ENCODE data around the gene OVOL1.

OVOL1 gene

DNA sequence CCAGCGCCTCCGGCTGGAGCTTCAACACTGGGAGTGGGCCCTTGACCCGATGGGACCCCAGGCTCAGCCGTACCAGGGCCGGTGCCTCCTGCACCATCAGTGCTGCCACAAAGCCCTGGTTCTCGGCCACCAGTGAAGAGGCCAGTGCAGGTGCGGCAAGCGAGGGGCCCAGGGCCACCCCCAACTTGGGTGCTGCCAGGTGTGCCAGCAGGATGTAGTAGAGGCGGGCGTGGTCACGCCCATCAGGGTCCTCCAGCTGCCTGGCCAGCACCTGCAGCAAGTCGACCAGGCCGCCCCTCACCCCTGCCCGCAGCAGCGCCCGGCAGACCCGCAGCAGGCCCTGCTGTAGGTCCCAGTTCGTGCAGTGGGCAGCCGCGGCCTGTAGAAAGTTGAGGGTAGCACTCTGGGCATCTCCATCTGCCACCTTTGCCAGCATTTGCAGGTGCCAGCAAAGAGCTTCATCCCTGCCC lies 8.4 kb upstream of the OVOL1 start:
- DNase-seq = no peak

DNA sequence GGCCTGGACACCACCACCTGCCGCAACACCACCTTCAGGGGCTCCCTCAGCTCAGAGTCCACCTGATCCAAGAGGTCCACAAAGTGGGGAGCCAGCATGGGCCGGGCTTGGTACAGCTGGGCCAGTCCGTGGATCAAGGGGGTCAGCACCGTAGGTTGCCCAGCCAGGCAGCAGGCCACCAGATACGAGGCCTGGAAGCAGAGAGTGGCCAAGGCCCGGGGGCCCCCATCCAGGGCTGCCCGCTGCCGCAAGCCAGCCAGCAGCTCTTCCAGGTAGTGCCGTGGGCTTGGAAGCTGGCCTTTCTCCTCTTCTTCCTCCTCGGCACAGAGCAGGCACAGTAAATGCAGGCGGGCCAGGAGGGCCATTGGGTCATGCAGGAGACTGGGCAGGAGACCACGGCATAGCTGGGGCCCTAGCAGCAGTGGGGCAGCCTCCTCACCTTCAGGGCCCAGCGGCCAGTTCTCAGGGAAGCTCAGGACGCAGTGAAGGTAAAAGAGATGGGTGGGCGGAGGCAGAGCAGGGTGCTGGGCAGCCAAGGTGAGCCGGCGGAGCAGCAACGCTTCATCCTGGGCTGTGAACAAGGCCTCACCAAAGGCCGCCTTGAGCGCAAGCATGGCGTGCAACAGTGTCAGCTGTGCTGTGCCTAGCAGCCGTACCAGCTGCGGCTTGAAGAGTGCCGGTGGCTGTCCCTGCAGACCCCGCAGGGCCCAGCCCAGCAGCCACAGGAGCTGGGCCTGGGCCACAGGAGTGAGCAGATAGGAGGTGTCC lies 7.8 kb upstream of the OVOL1 start:
- DNase-seq = no peak

DNA sequence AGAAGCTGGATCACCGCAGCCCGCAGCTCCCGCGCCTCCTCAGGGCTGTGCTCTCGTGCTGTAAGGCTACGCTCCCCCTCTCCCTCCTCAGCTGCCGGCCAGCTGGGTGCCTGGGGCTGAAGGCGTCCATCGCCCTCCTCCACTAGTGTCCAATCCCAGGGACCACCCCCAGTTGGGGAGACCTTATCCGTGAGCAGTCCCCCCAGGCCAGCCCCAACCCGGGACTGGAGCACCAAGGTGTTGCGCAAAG lies 7.3 kb upstream of the OVOL1 start:
- no peak for DNase-seq

DNA sequence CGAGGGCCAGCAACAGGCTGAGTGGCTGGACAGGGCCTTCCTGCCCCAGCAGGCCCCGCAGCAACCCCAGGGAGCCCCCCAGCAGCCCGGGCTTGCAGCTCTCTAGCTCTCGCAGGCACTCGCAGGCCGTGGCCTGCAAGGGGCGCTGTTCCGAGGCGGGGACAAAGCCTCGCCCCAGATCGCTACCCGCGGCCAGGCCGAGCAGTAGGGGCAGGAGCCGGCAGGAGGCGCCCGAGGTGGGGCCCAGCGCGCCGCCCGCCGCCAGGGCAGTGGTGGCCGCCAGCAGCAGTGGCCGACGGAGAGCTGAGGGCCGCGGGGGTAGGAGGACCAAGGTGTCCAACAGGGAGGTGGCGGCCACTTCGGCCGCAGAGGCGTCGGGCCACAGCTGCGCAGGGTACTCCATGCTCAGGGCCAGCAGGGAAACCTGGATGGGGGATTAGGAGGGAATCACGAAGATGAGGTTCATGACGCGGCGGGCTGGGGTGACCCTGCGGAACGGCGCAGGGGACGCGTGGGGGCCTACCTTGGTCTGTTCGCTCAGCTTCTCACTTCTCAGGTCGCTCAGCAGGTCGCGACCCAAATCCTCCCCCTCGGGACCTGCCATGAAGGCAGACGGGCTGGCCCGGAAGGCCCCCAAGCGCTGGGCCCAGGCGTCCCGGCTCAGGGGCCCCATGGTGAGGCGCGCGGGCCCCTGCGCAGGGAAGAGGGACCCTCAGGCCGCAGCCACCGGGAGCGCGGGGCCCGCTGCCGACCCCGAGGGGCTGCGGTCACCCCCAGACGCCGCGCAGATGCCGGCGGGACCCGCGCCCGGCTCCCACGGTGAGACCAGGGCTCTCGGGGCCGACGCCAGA lies 6.7 kb upstream of the OVOL1 start:
- peak; percentile 88 for DNase-seq

DNA sequence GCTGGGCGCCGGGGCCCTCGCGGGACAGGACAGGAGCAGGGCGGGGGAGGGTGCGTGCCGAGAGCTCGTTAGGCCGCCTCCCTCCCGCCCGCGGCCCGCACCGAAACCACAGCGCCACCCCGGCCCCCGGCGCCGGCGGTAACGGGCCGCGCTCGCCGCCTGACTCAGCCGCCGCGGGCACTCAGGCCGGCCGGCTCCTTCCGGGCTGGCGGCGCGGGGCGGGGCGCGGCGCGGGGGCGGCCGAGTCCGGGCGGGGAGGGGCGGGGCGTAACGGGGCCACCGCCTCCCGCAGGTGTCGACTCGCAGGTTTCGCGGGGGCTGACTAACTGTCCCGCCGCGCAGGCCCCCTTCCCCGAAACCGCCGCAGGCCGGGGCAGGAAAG lies 6.1 kb upstream of the OVOL1 start, which contains the start of gene AP5B1:
AP5B1 (minus strand) TSS at position 207 of the 382 bp plus-strand sequence. CDS start 385 bp downstream, outside the sequence.
- peak; percentile 78 for DNase-seq

DNA sequence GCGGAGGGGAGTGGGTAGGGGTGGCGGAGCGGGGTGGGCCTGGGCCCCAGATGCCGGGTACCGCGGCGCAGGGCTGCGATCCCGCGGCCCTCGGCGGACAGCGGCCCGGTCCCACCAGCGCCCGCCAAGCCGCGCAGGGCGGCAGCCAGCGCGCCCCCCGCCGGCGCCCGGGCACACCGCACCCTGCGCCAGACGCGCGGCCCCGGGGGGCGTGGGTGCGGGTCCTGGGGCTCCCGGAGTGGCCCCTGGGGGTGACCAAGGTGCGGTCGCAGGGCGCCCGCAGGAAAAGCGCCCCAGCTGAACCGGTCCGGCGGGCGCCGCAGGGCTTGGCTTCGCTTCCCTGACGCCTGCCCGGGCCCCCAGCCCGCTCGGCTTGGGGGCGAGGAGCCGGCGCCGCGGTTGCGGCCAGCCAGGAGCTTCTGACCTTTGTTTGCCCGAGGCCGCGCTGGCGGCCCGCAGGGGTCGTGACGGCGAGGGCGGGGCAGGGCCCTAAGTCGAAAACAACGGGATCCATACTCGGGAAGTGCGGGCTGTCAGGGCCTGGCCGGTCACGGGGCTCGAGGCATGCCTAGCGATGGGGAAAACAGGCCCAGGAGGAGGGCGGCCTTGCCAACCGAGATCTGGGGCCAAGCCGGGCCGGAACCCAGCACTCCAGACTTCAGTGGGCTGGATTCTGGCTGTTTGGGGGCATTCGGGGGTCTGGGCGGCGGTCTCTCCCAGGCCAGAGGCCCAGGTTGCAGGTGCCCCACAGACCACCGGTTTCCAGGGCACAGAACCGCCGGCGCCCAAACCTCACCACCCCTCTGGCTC lies 5.5 kb upstream of the OVOL1 start:
- DNase-seq = no peak

DNA sequence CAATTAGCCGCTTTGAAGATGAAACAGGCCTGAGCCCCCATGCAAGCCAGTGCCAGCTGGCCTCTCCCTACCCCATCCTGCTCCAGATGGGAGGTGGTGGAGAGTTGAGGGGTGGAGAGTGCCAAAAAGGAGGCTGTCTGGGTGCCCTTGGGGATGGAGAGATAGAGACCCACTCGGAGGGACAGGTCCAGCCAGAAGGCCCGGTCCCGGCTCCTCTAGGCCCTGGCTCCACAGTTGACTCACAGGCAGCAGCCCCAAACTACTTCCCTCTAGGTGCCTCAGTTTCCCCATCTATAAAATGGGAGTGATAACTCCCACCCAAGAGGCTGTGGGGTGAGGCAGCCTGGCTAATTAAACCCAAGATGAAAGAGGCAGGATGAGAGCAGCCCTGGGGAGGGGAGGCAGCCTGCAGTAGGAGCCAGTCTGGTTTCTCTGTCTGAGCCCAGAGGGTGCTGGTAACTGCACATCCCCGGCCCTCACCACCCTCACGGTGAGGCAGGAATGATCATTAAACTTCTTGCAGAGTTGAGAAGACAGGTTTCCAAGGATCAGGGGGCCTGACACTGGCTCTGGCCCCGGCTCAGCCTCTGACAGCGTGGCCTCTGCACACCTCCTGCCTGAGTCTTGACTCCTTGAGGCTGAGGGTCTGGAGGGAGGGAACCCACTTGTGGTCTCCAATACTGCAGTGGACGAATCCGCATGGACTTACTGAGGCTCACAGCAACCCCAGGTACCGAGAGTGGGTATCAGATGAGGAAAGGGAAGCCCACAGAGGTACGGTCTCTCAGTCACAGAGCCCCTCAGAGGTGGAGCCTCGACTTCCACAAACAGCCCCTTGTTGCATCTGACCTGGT lies 4.7 kb upstream of the OVOL1 start:
- DNase-seq = no peak

DNA sequence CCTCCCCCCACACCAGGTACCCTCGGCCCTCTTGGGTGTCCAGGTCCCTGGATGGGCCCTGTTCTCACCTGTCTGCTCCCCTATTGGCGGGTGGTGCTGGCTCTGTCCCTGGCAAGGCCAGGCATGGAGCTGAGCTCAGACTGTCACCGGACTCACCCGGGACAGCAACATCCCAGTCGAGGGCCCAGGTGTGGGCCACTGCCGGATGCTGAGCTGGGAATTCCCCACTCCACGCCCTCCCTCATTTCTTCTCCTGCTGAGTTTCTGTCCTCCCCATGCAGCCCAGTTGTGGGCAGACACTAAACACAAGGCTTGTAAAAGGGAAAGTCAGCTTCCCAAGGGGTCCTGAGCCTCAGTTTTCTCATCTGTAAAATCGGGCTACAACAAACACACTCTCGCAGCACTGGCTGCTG lies 4.0 kb upstream of the OVOL1 start:
- DNase-seq = no peak

DNA sequence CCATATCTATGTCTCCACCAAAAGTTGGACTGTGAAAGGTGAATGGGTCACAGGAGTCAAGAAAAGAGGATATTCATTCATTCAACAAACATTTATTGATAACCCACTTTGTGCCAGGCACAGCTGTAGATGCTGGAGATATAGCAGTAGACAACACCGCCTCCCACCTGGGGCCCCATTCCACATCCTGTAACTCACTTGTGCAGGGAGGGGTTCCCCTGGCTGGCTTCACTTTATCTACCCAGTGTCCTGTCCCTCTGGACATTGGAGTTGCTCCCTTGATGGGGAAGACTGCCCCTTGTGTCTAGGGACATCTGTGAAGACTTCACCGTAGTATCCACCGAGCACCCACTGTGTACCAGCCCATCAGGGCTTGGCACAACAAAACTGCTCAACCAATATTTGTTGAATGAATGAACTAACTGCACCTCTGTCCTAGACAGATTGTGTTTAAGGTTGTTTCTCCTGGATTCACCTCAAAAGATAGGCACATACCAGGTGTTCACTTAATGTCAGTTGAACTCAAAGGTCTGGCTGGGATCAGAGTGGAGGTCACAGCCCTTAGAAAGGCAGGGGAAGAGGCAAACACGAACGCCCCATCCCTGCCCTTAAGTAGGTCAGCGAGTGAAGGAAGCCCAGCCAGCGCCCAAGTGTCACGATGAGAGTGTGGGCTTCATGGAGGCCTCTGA lies 1.4 kb upstream of the OVOL1 start:
- no peak for DNase-seq

DNA sequence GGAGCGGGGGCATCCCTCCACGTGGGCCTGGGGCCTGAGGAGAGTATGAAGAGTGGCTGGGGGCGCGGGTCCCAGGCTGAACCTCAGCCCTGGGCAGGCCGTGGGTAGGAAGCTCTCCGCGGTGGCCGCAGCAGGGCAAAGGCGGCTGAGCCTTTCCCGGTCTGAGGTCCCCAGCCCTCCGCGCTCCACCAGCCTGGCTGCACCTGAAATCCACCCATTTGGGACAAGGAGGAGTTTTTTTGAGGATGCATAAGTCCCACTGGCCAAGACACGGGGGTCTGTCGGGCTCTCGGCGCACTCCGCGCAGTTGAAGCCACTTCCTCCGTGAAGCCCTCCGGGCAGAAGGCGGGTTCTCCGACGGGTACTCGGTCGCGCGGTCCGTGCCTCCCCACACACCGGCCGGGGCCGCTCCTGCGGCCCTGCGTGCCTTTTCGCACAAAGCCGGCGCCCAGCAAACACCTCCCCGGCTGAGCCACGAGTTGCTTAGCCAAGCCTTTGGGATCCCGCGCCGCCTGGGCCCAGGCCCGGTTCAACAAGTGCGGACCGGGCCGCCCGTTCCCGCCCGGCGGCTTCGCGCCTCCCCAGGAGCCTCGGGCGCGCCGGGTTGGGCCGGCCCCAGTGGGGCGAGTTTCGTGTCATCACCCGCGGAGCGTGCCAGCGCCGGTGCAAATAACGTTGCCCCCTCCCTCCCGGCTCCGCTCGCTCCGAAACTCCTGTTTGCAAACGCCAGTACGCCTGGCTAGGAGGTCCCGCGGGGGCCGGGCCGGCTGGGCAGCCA lies 666 bp upstream of the OVOL1 start:
- DNase-seq = no peak

DNA sequence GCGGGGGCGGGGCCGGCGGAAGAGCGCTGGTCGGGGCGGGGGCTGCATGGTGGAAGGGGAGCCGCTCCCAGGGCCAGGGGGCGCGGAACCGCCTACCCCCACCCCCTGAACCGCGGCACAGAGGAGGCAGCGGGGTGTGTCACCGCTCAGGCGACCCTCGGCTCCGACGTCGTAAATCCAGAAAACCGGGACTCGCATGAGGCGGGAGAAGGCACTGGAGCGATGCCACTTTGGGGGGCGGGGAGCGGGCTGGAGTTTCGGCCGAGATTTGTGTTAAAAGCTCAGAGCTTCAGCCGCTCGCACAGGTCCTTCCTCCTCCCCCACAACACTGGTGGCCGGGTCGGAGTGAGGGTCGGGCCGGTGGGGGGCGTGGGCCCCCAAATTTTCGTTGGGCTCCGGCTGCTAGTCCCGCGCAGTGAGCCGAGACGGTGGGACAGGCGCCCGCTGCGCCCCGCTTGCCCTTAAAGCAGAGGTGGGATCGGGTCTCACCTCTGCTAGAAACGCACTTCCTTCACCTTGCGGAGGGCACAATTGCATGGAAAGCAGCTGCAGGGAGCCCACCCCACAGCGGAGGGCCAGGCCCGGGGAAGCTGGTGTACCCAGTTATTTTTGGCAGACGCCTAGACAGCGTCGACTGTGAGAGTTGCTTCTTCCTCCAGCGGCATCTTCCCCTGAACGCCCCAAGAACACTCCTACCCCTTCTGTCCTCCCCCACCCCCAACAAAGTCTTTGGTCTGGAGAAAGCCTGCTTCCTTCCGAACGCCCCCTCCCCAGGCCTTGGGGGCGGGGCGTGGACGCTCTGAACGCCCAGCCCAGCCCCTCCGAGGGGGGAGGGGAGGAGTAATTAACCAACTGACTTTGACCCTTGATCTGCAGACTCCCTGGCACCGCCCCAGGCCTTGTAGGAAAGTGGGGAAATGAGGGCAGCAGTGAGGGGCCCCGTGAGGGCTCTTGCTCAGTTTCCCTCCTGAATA lies 1.1 kb downstream of the OVOL1 start:
- DNase-seq = no peak

DNA sequence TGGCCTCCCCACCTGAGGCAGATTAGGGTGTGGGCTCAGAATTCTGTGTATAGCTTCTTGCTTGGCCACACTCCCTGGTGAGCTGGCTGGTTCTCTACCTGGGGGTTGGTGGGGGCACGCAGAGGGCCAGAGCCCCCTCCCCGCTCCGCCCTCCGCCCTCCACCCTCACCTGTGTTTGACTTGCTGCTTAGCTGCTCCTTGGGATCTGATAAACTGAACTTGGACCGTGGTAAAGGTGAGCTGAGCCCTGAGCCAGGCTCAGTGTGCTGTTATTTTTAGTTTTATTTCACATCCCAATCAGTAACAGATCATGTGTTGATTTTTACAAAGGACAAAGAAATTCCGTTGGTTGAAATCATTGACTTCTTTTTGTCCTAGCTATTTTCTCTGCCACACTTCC lies 2.0 kb downstream of the OVOL1 start:
- DNase-seq = no peak

DNA sequence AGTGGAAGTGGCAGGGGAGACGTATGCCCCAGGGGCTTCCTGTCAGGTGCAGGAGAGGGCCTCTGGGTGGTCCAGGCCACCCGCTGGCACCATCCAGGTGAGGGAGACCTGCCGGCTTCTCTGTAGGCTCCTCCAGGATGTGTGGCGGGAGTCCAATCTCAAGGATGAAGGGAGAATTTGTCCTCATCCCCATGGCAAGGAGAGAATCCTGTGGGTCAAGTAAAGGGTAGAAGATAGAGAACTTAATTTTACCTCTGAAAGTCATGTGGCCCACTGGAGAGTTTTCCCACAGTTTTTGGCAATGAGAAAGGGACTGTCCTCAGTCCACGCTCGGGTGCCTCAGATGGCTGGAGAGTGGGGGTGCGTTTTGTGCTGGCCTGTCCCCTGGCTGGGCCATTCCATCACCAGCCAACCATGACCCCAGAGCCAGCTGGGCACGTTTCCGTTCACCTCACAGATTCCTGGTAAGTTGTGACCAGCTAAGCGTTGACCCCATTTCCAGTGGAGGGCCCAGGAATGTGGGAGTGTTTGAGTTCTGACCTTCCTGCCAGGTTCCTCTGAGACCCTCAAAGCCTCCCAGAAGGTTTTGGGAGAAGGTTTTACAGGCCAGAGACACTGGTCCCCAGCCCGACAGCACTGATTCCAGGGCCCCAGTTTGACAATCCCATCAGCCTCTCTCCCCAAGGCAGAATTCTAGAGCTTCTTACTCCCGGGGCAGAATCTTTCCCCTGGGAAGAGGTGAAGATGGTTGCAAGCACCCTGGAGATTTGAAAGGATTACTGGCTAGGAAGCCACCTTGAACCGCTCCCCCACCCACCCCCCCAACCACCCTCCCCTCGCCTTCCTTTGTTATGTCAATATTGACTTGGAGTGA lies 2.6 kb downstream of the OVOL1 start:
- DNase-seq = no peak

DNA sequence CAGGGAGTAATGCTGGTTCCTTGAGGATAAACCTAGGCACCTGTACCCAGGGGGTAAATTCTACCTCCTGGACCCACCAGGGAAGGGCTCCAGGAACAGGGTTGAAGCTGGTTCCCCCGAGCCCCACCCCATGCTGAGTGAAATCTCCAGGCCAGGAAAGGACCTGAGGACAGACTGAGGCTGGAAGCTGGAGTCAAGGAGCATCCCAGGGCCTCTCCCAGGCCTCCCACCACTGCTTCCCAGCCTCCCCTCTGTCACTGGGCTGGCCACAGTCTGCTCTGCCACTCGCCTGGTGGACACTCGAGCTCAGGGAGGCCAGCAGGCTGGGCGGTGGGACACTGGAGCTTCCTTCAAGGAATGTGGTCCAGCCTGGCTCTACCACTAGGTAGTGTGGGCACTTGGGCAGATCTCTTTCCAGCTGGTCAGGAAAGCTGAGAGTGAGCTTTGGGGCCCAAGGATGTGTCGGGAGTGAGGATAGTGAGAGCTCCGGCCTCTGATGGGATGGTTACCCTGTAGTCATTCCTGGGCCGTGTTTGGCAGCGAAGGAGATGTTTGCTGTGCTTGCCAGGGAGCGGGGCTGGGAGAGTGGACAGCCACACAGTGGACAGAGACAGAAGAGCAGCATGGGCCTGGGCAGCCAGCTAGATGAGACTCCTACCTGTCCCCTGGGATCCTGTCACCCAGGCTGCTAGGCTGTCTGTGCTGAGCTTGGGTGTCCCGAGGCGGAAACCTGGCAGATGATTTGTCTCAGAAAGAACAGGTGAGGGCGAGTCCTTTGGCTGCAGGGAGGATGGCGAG lies 3.4 kb downstream of the OVOL1 start:
- DNase-seq = no peak

DNA sequence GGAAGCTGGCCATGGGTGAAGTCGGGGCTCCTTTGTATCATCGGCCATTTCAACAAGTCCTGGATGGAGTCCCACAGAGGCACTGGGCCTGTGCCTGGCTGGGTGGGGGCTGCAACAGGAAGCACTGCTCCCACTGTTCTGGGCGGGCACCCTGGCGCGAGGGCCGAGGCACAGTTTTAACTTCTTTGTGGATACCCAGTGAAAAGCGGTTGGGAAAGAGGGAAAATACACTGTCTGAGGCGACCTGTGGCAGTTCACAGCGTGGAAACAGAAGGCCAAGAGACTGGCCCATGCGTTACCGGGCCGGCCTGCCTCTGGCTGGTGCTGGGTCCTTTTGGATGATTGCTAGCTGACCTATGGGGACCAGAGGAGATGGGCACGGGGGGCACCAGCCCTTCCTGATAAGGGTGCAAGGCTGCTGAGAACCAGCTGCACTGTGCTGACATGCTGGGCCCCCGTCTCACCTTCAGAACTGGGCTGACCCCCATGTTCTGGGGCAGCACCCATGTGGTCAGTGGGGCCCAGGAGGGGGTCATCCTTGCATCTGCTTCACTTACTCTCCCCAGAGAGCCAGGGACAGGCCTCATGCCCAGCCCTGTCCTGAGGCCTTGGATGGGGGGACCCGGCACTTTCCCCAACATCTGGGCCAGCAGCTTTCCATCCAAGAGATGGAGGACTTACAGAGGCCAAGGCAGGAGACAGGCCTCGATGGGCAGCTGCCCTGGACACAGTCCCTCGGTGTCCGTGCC lies 4.2 kb downstream of the OVOL1 start:
- no peak for DNase-seq

DNA sequence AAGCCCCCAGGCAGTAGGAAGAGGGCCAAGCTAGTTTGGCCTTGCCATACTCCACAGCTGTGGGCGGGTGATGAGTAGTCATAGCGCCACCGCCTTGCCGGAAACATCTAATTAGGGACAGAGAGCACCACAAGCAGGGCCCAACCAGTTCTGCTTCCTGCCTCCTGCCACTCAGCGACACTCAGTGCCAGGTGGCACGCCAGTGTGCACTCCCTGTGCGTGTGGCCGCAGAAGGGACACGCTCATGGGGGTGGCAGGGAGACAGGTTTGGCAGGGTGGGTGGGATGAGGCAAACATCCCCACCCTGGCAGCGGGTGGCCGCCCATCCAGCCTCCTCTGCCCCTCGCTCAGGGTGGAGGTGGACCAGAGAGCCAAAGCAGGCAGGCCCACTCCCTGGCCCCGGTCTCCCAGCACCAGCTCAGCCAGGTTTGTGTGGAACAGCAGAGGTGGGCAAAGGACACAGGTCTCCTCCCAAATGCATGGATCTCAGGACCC lies 4.9 kb downstream of the OVOL1 start:
- DNase-seq = peak; percentile 53

DNA sequence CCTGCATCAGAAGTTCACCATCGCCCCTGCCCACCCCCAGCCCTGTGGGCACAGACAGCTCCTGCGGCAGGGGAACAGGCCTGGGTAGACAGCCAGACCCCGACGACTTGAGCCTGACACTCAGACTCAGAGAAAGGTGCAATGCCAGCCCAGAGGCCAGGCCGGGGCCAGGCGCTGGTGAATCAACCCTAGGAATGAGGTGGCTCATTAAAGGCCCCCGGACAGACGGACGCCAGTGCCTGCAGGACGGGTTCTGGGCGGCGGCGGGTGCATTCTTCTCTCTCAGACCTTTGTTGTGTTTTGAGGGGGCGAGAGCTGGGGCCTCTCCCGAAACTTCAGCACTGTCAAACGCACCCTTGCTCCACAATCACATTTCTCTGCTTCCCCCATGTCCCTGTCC lies 5.6 kb downstream of the OVOL1 start:
- DNase-seq = no peak

All from activated CD4-positive, CD25-positive, alpha-beta regulatory T cell treated with anti-CD3 and anti-CD28 coated beads, Interleukin-2, amount 50 U/mL, for 72 hours (primary cell).